ENCODE measurements around the gene DEXI. TPM values are rescaled to one million over a fixed set of nuclear protein-coding genes. Genes with fewer than 3 reads are reported as not detected.

The DEXI gene
- total and polyA plus RNA-seq, 9 of the 15 experiments (the other 6 are each of a cell fraction or from before 2014, with no cell fraction given): 2.9 to 40.1 (median 22.0) TPM

- TF ChIP-seq NR4A1 (CRISPR knock-in tag; IDR thresholded peaks at IDR 0.05): no peak
- TF ChIP-seq NR4A1 (tag; IDR thresholded peaks at IDR 0.05): no peak
- TF ChIP-seq BCL6 (CRISPR knock-in tag; IDR thresholded peaks at IDR 0.05): no peak
- TF ChIP-seq CHD4 (IDR thresholded peaks at IDR 0.05; ENCODE audit: insufficient read depth, insufficient replicate concordance, low read depth, low read length, poor library complexity, severe bottlenecking): no peak
- no peak for TF ChIP-seq HNRNPLL (IDR thresholded peaks at IDR 0.05; ENCODE audit: low read depth, low read length, poor library complexity, severe bottlenecking)
- TF ChIP-seq STAG1 (CRISPR knock-in tag; IDR thresholded peaks at IDR 0.05; ENCODE audit: borderline replicate concordance): no peak
- TF ChIP-seq ZNF318 (IDR thresholded peaks at IDR 0.05; ENCODE audit: borderline replicate concordance in 1 of 2, low read depth in 1 of 2): no peak
- TF ChIP-seq ZBTB8A (IDR thresholded peaks at IDR 0.05; ENCODE audit: partially characterized antibody): no peak
- TF ChIP-seq PHF20 (IDR thresholded peaks at IDR 0.05; ENCODE audit: partially characterized antibody): no peak
- no peak for TF ChIP-seq ZNF830 (CRISPR knock-in tag; IDR thresholded peaks at IDR 0.05)
These were observed 16.2 kb downstream of the DEXI start (continued) for GRCh38 chr16:10926094-10926493.

Data from K562 (cell line).